GM12891 (cell line): Measurements from ENCODE around the gene VEGFD.
A peak's percentile ranks its signal among the peaks of the same experiment; 100 is the strongest.

Experiments used
- POLR2A ChIP-seq: IDR thresholded peaks from 2 replicates; pipeline ENCODE4 v1.6.1; 2011; ENCODE audit warnings: low read depth, low read length, control low read depth
- POLR2AphosphoS5 ChIP-seq: IDR thresholded peaks from 2 replicates; pipeline ENCODE4 v1.6.1; 2011; ENCODE audit warnings: low read depth, low read length, control low read depth
- SPI1 ChIP-seq: IDR thresholded peaks from 2 replicates; pipeline ENCODE4 v1.6.1; 2011; ENCODE audit warnings: low read depth, low read length, control low read depth
- TAF1 ChIP-seq: IDR thresholded peaks from 2 replicates; pipeline ENCODE4 v1.6.1; 2011; ENCODE audit warnings: low read depth, low read length, control low read depth

GRCh38 chrX:15358533-15358932 is 25.7 kb downstream of the VEGFD start:
- TF ChIP-seq POLR2AphosphoS5 (no peak), SPI1 (0 out of 2 replicates have a peak, but pooled peaks have one; percentile 13), TAF1 (no peak), POLR2A (no peak)
